Putamen (tissue), 1 donor: ENCODE data around the gene ZSCAN9.

Source experiments
- DNase-seq: peaks from one replicate; pipeline ENCODE4 v3.0.0-alpha.2; 2016; ENCODE audit warnings: low spot score

The ZSCAN9 gene

DNA sequence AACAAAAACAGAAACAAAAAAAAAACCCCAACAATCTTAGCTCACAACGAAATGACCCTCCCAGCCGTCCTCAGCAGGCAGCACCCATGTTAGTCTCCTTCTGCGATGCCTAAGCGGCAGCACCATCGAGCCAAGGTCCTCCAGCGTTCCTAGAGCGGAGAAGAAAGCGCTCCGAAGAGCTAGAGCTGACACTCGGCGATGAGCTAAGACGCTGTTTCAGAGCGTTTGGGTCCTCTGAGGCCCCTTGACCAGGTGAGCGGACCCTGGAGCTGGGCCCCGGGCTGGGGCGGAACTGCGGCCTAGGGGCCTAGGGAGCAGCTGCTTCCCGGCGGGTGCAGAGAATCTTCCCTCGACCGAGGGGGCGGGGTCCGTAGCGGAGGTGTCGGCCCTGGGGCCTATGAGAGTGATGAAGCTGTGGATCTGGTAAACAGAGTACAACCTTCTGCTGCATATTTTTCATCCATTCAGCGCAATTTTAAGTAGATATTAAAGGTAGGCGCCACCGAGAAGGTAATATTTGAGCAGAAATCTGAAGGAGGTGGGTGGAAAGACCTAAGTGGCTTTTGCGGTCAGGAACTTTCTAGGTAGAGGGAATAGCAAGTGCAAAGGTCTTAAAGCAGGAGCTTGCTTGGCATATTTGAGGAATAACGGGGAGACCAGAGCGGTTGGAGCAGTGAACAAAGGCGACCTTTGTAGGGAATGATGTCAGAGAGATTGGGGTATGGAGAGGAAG is 42.1 kb downstream of the ZSCAN9 start, which contains the start of gene ZSCAN26:
Gene ZSCAN26, plus strand, starts transcription at position 182 of the 733 bp plus-strand sequence. CDS start 4,777 bp downstream, outside the sequence.
- DNase-seq: peak; percentile 88

DNA sequence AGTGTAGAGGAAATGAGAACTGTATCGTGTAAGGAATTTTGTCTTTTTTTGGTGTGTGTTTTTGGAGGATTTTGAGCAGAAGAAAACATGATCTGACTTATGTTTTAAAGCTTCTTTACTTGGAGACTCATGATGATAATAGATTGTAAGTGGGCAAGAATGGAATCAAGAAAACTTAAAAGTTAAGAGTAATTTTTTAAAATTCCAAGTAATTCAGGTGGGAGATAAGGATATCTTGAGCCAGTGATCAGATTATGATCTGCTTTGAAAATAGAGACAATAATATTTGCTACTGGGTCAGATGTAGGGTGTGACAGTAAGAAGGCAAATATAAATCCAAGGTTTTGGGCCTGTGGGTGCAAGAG is 42.6 kb downstream of the ZSCAN9 start:
- DNase-seq: no peak

DNA sequence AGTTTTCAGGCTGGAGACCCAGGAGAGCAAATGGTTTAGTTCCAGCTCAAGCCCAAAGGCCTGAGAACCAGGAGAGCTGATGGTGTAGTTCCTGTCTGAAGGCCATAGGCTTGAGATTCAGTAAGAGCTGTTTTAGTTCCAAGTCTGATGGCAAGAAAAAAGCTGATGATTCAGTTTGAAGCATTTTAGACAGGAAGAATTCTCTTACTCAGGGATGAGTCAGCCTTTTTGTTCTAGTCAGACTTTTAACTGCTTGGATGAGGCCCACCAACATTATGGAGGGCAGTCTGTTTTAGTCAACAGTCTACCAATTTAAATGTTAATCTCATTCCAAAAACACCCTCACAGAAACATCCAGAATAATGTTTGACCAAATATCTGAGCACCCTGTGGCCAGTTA is 44.4 kb downstream of the ZSCAN9 start:
- no peak for DNase-seq

DNA sequence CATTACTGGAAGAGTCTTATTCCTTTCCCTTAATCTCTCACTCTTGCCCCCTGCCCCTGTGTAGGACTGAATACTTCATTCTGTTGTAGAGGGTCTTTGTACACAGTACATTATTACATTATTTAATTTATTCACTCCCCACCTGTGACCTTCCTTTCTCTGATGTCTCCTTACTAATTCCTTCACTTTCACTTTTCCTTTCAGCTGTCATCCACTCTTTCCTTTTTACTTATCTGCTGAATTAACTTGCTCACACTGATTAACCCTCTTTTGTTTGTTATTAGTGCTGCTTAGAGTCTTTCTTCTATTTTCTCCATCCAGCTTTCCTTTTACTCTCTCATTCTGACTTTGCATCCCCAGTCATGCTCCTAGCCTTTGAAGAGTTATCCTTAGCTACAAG is 49.8 kb downstream of the ZSCAN9 start:
- no peak for DNase-seq

DNA sequence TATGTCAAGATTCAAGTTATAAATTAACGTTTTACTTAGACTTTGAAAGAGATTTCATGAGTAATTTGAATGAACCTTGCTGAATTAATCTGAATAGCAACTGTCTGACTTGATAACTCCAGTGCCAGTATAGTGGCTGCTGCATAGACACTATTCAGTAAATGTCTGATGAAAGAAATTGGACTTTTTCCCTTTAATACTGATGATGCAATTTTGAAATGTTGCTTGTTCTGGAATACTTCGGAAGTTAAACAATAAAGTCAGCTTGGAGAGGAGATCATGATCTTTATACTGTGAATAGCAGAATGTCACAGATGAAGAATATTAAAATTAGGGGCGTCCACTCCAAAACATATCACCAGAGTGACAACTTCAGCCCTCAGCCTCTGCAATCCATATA is 52.7 kb downstream of the ZSCAN9 start:
- no peak for DNase-seq

DNA sequence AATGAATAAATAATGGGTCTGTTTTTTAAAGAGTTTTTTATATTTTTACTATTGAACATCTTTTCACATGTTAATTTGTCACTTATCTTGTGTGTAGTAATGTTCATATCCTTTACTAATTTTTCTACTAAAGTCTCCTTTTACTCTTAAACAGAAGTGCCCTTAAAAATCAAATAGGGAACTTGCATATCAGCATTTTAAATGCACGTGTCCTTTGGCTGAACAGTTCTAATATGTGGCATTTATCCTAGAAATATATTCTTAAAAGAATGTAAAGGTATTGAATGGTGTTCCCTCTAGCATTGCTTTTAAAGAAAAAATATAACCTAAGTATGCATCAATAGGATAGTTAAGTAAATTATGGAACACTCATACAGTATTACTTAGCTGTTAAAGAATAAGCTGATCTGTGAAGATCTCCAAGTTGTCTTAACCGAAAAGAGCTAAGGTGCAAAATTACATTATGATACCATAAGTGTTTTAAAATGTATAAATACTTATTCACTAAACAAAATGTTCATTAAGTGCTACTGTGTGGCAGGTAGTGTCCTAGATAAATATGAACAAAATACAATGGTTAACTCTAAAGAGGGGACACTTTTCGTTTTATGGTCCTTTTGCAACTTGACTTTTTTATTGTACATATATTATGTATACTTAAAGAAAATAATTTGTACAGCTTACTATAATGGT is 55.7 kb downstream of the ZSCAN9 start:
- DNase-seq: no peak

DNA sequence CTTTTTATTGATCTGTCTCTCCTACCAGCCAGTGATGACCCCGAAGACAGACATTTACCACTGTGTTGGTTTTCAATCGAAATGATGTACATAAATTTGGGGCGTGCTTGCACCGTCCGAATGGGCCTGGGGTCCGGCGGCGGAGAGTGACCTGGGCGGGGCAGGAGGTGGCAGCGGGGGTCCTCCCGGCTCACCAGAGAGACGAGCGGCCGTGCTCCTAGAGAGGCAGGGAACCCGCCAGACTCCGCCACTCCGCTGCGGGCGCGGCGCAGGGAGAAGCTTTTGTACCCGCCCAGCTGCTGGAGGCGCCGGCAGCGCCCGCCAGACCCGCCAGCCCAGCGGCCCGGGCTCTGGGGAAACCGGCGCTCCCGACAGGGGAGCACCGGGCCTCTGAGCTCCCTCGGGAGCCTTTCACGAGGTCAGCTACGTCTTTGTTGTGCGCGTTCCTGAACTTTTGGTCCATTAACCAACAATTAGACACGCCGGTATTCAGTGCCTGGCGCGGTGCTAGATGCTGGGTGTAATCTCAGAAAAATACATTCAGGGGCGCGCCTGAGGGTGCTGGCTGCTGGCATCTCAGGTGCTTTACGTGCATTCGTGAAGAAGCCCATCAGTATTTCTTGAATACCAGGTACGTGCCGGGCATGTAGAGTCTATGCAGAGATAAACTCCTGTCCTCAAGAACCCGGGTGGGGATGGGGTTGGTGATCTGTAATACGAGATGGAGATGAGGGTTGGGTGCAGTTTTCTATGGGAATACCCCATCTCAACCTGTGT is 56.4 kb downstream of the ZSCAN9 start, which contains the start of gene PGBD1:
Gene PGBD1, plus strand, starts transcription at position 285 of the 777 bp plus-strand sequence. CDS start 2,242 bp downstream, outside the sequence.
- peak; percentile 54 for DNase-seq

DNA sequence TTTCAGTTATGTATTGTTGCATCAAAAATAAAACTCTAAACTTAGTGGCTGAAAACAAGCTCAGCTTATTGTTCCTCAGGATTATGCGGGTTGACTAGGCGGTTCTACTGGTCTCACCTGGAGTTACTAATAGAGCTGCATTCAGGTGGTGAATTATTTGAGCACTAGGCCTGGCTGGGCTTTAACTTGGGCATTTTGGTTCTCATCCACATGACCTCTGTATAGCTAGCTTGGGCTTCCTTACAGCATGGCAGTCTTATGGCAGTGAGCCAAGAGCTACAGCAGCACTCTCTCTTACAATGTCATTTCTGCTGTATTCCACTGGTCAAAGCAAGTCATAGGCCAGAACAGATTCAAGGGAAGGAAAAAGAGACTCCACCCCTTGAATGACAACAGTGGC is 57.9 kb downstream of the ZSCAN9 start:
- DNase-seq: no peak
